ENCODE data around the gene ESRP2.

ESRP2 gene

DNA sequence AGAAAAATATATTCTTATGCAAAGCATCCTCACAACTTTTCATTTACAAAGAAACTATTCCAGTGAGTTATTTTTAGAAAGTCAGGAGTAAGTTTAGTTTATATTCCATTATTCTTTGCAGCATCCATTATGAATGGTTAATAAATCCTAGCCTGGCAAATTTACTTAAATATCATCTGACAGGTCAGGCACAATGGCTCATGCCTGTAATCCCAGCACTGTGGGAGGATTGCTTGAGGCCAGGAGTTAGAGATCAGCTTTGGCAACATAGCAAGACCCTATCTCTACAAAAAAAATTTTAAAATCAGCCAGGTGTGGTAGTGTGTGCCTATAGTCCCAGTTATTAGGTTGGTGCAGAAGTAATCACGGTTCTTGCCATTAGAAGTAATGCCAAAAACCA is 12.9 kb downstream of the ESRP2 start:
- Histone ChIP-seq H3K4me1 (no peaks in the 10 kb centered on the region), H3K9me3 (no peaks in the 10 kb centered on the region), H3K36me3 (peaks cover 0 to 25% (median 6%) of the 10 kb centered on the region in 3 donors), H3K27ac (no peak overlapping the region), H3K4me3 (no peak overlapping the region), H3K27me3 (no peaks in the 10 kb centered on the region)
- intact Hi-C loops (cut with DNase I; ENCODE audit: low total_unique reads), result no loop called here
- TF ChIP-seq, protein P1, sequence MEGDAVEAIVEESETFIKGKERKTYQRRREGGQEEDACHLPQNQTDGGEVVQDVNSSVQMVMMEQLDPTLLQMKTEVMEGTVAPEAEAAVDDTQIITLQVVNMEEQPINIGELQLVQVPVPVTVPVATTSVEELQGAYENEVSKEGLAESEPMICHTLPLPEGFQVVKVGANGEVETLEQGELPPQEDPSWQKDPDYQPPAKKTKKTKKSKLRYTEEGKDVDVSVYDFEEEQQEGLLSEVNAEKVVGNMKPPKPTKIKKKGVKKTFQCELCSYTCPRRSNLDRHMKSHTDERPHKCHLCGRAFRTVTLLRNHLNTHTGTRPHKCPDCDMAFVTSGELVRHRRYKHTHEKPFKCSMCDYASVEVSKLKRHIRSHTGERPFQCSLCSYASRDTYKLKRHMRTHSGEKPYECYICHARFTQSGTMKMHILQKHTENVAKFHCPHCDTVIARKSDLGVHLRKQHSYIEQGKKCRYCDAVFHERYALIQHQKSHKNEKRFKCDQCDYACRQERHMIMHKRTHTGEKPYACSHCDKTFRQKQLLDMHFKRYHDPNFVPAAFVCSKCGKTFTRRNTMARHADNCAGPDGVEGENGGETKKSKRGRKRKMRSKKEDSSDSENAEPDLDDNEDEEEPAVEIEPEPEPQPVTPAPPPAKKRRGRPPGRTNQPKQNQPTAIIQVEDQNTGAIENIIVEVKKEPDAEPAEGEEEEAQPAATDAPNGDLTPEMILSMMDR (IDR thresholded peaks at IDR 0.05), result no peak
- no peak for DNase-seq

DNA sequence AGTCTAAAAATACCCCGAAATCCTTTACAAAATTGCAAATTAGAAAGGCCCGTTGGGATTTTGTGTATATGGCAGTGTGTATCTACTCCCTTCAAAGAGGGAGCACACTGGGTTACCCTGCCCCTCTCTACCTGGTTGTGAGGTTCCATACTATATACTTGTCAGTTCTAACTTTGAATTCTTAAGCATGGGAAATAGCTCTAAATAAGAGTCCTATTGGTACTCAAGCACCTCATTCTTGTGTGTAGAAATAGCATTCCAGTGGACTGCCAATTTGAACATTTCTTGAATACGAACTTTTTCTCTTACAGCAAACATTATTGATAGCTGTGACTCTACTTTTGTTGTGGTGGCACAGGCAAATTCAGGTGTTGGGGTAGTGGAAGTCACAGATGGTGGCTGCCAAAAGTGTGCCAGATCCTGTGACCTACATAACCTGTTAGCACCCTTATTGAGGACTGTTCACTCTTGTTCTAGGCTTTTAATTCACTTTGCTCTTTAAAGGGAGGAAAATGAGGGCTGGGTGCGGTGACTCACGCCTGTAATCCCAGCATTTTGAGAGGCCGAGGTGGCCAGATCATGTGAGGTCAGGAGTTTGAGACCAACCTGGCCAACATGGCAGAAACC is 16.1 kb downstream of the ESRP2 start:
- intact Hi-C loops (cut with DNase I; ENCODE audit: low total_unique reads), result no loop called here
- H3K36me3 ChIP-seq, result peaks cover 0 to 17% (median 6%) of the 10 kb centered on the region in 3 donors

DNA sequence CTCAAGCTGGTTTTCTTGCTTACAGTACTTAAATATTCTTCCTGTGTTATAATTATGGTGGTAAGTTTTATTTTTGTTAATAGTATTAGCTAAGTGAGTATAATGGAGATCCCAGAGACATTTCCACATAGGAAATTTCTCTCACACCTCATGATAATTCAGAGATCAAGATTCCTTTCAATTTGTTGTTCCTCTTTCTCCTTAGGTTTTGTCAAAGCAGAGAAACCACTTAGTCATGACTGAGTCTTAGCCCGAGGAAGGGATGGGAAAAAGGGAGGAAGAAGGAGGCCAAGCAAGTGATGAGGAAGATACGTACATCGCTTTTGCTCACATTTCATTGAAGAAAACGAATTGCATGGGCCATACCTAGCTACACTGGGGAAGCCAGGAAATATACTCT is 18.4 kb downstream of the ESRP2 start:
- H3K27ac ChIP-seq, result no peak overlapping the region
- TF ChIP-seq, protein P1 (IDR thresholded peaks at IDR 0.05), result no peak
- no peaks in the 10 kb centered on the region for H3K9me3 ChIP-seq
- no peak overlapping the region for H3K4me3 ChIP-seq
- H3K4me1 ChIP-seq, result no peaks in the 10 kb centered on the region
- no peak for DNase-seq
- intact Hi-C loops (cut with DNase I; ENCODE audit: low total_unique reads), result no loop called here
- H3K36me3 ChIP-seq, result peaks cover 0 to 15% (median 6%) of the 10 kb centered on the region in 3 donors
- H3K27me3 ChIP-seq, result no peaks in the 10 kb centered on the region

More for the DNA sequence above, 16.1 kb downstream of the ESRP2 start:
- no peak overlapping the region for H3K4me3 ChIP-seq
- no peak for DNase-seq
- no peaks in the 10 kb centered on the region for H3K9me3 ChIP-seq
- no peaks in the 10 kb centered on the region for H3K27me3 ChIP-seq
- TF ChIP-seq, protein P1 (IDR thresholded peaks at IDR 0.05), result no peak
- H3K27ac ChIP-seq, result no peak overlapping the region
- H3K4me1 ChIP-seq, result no peaks in the 10 kb centered on the region

DNA sequence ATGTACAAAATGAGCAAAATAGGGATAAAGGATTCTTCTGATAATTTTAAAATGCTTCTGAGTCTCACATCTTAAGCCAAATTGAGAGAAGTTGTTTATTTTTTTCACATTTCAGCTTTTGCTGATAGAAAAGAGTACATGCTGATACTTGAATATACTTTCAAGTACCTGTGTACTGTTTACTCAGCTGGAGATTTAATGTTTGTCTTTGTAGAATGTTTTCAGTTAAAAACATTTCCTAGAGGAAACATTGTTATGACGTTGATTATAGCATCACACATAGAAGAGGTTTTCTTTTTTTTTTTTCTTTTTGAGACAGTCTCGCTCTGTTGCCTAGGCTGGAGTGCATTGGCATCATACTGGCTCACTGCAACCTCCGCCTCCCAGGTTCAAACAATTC is 19.7 kb downstream of the ESRP2 start:
- Histone ChIP-seq H3K27me3 (no peaks in the 10 kb centered on the region), H3K36me3 (peaks cover 0 to 14% (median 2%) of the 10 kb centered on the region in 3 donors), H3K4me3 (no peak overlapping the region), H3K4me1 (no peaks in the 10 kb centered on the region), H3K27ac (no peak overlapping the region), H3K9me3 (no peaks in the 10 kb centered on the region)
- no peak for DNase-seq
- intact Hi-C loops (cut with DNase I; ENCODE audit: low total_unique reads), result no loop called here
- TF ChIP-seq, protein P1 (IDR thresholded peaks at IDR 0.05), result no peak

- TF ChIP-seq, protein P1 (IDR thresholded peaks at IDR 0.05), result no peak
- Histone ChIP-seq H3K9me3 (no peaks in the 10 kb centered on the region), H3K4me1 (no peaks in the 10 kb centered on the region), H3K27me3 (no peaks in the 10 kb centered on the region), H3K36me3 (peaks cover 0 to 11% (median 0%) of the 10 kb centered on the region in 3 donors), H3K4me3 (no peak overlapping the region), H3K27ac (no peak overlapping the region)
- no peak for DNase-seq
- intact Hi-C loops (cut with DNase I; ENCODE audit: low total_unique reads), result no loop called here
Observed at GRCh38 chr16:68215302-68215701, 20.6 kb downstream of the ESRP2 start.

Data from tibial artery (tissue), 4 donors.